Memory B cell (primary cell): ENCODE measurements around the gene IRF2BPL.

Experiments used
- ATAC-seq: fragments of 150-1000 bp; cut with Tn5 transposase; 2 replicates; pipeline ENCODE4 v1.10.0; 2021; ENCODE audit warnings: low read depth, mild to moderate bottlenecking, moderate library complexity
- DNase-seq, 2 donors: peaks; one replicate each; pipeline ENCODE4 v3.0.0; 2022; ENCODE audit warnings: low spot score in 2 of 2
- H3K27ac Mint-ChIP-seq: one replicate; pipeline ENCODE4 v1.8.0; 2022; ENCODE audit warnings: mild to moderate bottlenecking, moderate library complexity, mixed read lengths
- H3K27me3 Mint-ChIP-seq: one replicate; pipeline ENCODE4 v1.8.0; 2022; ENCODE audit warnings: mixed read lengths
- H3K36me3 Mint-ChIP-seq: one replicate; pipeline ENCODE4 v1.8.0; 2022; ENCODE audit warnings: mild to moderate bottlenecking, mixed read lengths
- H3K4me1 Mint-ChIP-seq: one replicate; pipeline ENCODE4 v1.8.0; 2022; ENCODE audit warnings: mixed read lengths
- H3K4me3 Mint-ChIP-seq: one replicate; pipeline ENCODE4 v1.8.0; 2022; ENCODE audit warnings: mild to moderate bottlenecking, moderate library complexity, mixed read lengths
- H3K9me3 Mint-ChIP-seq: one replicate; pipeline ENCODE4 v1.8.0; 2022; ENCODE audit warnings: mixed read lengths

IRF2BPL gene

GRCh38 chr14:77028384-77029231, at the start of gene IRF2BPL:
Gene IRF2BPL, minus strand, starts transcription at chr14:77028708. Its CDS starts 916 bp downstream, at chr14:77027792.
- Mint-ChIP-seq H3K27me3 (no peaks in the 10 kb centered on the region), H3K36me3 (peaks cover 7% of the 10 kb centered on the region), H3K9me3 (no peaks in the 10 kb centered on the region), H3K27ac (peak within 1 kb of the TSS; percentile 97), H3K4me3 (peak within 1 kb of the TSS; percentile 85), H3K4me1 (peaks cover 20% of the 10 kb centered on the region)
- ATAC-seq, result peak; percentile 74
- DNase-seq, result peak; percentile 92

- ATAC-seq (no peak), DNase-seq (no peak)
- no peaks in the 10 kb centered on the region for H3K27me3 Mint-ChIP-seq
- H3K9me3 Mint-ChIP-seq, result peaks cover 2% of the 10 kb centered on the region
- H3K4me1 Mint-ChIP-seq, result peaks cover 11% of the 10 kb centered on the region
- peaks cover 2% of the 10 kb centered on the region for H3K36me3 Mint-ChIP-seq
- no peak overlapping the region for H3K4me3 Mint-ChIP-seq
- no peak overlapping the region for H3K27ac Mint-ChIP-seq
These were observed 48.5 kb upstream of the IRF2BPL start for GRCh38 chr14:77077040-77077439.

DNA sequence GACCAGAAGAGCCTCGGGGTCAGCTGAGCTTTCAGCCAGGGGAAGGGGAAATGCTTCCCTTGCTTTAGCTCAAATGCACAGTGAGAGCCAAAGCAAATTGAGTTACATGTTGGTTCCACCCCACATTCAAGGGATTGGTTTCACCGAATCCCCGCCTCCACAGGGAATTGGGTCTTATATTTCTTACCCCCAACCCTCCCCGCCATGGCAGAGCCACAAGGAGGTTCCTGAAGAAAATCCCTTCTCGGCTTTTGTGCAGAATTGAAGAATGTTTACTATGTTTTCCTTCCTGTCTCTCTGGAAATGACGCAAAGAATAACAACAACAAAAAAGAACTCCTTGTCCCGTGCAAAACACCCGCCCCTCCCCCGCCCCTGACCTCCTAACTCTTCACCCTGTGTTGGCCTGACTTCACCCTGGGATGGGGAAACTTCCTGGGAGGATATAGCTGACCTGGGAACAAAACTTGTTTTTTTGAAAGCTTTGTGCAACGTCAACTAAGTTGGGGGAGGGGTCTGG, 47.7 kb upstream of the IRF2BPL start:
- peaks cover 2% of the 10 kb centered on the region for H3K9me3 Mint-ChIP-seq
- no peak for ATAC-seq
- H3K27me3 Mint-ChIP-seq, result no peaks in the 10 kb centered on the region

GRCh38 chr14:77074969-77075368, 46.5 kb upstream of the IRF2BPL start:
- no peaks in the 10 kb centered on the region for H3K9me3 Mint-ChIP-seq
- peaks cover 2% of the 10 kb centered on the region for H3K27me3 Mint-ChIP-seq
- no peak for DNase-seq
- no peak for ATAC-seq
- peaks cover 2% of the 10 kb centered on the region for H3K36me3 Mint-ChIP-seq
- H3K27ac Mint-ChIP-seq, result no peak overlapping the region
- H3K4me1 Mint-ChIP-seq, result peaks cover 10% of the 10 kb centered on the region
- H3K4me3 Mint-ChIP-seq, result no peak overlapping the region

More for the DNA sequence above, 47.7 kb upstream of the IRF2BPL start:
- Mint-ChIP-seq H3K27ac (no peak overlapping the region), H3K36me3 (peaks cover 2% of the 10 kb centered on the region), H3K4me3 (no peak overlapping the region), H3K4me1 (peaks cover 9% of the 10 kb centered on the region)
- DNase-seq, result no peak

DNA sequence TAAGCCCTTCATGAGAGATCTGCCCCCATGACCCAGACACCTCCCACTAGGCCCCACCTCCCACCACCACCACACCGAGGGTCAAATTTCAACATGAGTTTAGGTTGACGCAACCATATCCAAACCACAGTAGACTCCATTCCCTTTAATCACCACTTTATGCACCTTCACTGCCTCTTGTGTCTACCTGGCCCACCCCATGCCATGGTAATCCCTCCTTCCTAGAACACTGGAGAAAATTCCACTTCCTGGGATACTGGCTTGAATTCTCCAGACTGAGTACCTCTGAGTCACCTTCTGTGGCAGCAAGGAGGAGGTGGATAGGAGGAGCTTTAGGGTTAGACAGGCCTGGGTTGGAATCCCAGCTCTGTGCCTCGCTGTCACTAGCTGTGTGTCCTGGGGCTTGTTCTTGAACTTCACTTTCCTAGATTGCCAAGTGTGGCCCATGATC, 43.5 kb upstream of the IRF2BPL start:
- no peak for ATAC-seq
- Mint-ChIP-seq H3K9me3 (no peaks in the 10 kb centered on the region), H3K4me3 (no peak overlapping the region), H3K36me3 (no peaks in the 10 kb centered on the region), H3K27ac (no peak overlapping the region), H3K4me1 (peaks cover 11% of the 10 kb centered on the region), H3K27me3 (peaks cover 2% of the 10 kb centered on the region)
- DNase-seq, result no peak

- peaks cover 21% of the 10 kb centered on the region for H3K4me1 Mint-ChIP-seq
- no peaks in the 10 kb centered on the region for H3K9me3 Mint-ChIP-seq
- peaks cover 2% of the 10 kb centered on the region for H3K27me3 Mint-ChIP-seq
- H3K4me3 Mint-ChIP-seq, result no peak overlapping the region
- H3K36me3 Mint-ChIP-seq, result no peaks in the 10 kb centered on the region
- no peak overlapping the region for H3K27ac Mint-ChIP-seq
- no peak for ATAC-seq
- DNase-seq, result no peak
These were observed 41.0 kb upstream of the IRF2BPL start for GRCh38 chr14:77069551-77069950.

- Mint-ChIP-seq H3K27ac (no peak overlapping the region), H3K4me1 (peaks cover 23% of the 10 kb centered on the region), H3K9me3 (no peaks in the 10 kb centered on the region), H3K4me3 (no peak overlapping the region), H3K36me3 (no peaks in the 10 kb centered on the region), H3K27me3 (peaks cover 2% of the 10 kb centered on the region)
- DNase-seq (no peak), ATAC-seq (no peak)
These were observed 40.2 kb upstream of the IRF2BPL start for GRCh38 chr14:77068517-77069200.

DNA sequence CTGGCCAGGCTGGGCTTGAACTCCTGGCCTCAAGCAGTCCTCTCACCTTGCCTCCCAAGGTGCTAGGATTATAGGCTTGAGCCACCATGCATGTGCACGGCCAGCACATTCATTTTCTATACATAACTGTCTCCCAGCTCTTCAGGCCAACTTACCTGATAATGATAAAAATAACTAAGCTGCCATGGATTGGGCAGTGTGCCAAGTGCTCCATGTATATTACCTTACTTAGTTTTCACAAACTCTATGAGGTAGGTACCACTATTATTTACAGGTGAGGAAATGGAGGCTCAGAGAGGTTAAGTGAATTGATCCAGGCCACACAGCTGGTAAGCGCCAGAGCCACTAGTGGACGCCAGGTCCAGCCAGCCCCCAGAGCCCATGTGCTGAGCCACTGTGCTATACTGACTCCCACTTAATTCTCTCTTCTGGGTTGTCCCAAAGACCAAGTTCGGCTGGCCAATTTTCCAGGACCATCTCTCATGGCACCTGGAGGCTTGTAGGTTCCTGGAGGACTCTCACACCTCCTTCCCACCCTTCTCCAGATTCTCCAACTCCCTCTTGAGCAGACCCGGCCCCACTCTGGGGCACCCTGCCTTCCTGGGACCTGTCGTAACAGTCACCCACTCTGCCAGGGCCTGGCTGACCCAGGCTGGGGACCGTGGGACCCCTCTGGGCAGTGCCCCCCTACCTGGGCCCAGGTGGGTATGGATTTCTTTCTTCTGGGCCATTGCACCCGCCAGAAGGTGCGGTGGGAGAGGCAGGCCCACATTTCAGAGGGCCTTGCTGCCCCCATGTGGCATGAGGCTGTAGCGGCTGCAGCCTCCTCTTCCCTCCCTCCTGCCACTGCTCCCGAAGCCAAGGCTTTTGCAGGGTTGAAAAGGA, 39.4 kb upstream of the IRF2BPL start:
- Mint-ChIP-seq H3K9me3 (no peaks in the 10 kb centered on the region), H3K36me3 (no peaks in the 10 kb centered on the region), H3K4me1 (peaks cover 29% of the 10 kb centered on the region), H3K27me3 (peaks cover 2% of the 10 kb centered on the region), H3K27ac (no peak overlapping the region), H3K4me3 (no peak overlapping the region)
- ATAC-seq (peak; percentile 72), DNase-seq (peak; percentile 48 to 54)

DNA sequence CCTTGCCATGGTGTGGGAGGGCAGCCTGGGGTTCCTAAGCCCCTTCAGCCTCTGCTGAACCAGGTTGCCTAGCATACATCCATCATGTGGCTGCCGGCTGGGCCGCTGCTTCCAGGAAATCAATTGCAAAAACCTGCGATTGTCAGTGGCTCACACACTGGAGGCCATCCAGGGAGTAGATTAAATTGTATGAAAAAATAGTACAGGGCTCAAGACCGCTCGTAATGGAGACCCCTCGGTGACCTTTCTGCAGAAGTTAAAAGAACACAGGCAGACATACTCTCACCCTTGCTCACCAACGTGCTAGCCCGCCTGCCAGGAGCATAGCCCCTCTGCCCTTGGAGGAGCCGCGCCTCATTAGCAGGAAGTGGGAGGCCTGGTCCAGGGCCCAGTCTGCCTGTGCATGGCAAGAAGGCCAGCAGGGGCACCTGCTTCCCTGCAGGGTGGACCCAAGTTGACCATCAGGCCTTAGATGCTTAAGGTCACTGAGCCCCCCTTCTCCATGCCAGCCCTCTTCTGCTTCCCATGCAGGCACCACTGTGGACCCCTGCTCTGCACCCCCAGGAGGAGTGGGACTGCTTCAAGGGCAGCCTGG, 38.2 kb upstream of the IRF2BPL start:
- ATAC-seq (no peak), DNase-seq (no peak)
- H3K4me3 Mint-ChIP-seq, result no peak overlapping the region
- H3K4me1 Mint-ChIP-seq, result peaks cover 29% of the 10 kb centered on the region
- H3K27me3 Mint-ChIP-seq, result peaks cover 2% of the 10 kb centered on the region
- no peak overlapping the region for H3K27ac Mint-ChIP-seq
- H3K36me3 Mint-ChIP-seq, result no peaks in the 10 kb centered on the region
- H3K9me3 Mint-ChIP-seq, result no peaks in the 10 kb centered on the region

- ATAC-seq (peak; percentile 62), DNase-seq (no peak)
- Mint-ChIP-seq H3K4me3 (peak overlapping the region; percentile 34), H3K9me3 (no peaks in the 10 kb centered on the region), H3K27ac (no peak overlapping the region), H3K4me1 (peaks cover 29% of the 10 kb centered on the region), H3K36me3 (no peaks in the 10 kb centered on the region), H3K27me3 (peaks cover 2% of the 10 kb centered on the region)
These were observed 37.5 kb upstream of the IRF2BPL start for GRCh38 chr14:77065851-77066577.

DNA sequence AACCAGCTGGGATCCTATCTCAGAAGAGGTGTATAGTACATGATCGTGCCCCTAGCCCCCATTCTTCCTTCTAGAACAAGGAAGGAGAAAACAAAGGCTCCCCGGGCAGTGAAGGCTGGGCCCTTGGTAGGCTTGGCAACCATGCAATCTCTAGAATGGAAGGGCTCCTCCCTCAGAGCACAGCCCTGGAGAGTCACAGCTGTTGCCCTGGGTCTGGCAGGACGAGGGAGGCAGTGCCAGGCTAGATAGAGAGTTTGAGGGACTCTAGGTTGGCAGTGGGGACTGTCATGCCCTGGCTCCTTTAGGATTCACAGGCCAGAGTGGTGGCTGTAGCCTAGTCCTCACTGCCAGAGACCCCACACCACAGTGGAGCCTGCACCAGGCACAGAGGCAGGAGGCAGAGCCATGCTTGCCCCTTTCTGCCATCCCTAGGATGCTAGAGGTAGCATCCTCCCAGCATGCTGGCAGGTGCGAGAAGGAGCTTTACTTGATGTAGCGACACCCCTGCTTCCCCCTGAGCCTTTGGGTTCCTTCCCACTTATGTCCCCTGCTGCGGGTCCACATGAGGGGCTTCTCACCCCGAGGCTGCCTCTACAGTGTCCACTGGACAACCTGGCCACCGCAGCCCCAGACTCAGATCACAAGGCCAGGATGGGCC, 36.1 kb upstream of the IRF2BPL start:
- H3K27ac Mint-ChIP-seq, result peak overlapping the region; percentile 52
- peaks cover 24% of the 10 kb centered on the region for H3K4me1 Mint-ChIP-seq
- DNase-seq, result no peak

GRCh38 chr14:77063571-77064171, 35.2 kb upstream of the IRF2BPL start:
- peaks cover 24% of the 10 kb centered on the region for H3K4me1 Mint-ChIP-seq
- ATAC-seq (no peak), DNase-seq (no peak)
- no peaks in the 10 kb centered on the region for H3K9me3 Mint-ChIP-seq
- no peak overlapping the region for H3K27ac Mint-ChIP-seq
- no peak overlapping the region for H3K4me3 Mint-ChIP-seq
- H3K27me3 Mint-ChIP-seq, result no peaks in the 10 kb centered on the region
- H3K36me3 Mint-ChIP-seq, result no peaks in the 10 kb centered on the region

More for the DNA sequence above, 36.1 kb upstream of the IRF2BPL start:
- ATAC-seq, result no peak
- H3K9me3 Mint-ChIP-seq, result no peaks in the 10 kb centered on the region
- no peaks in the 10 kb centered on the region for H3K36me3 Mint-ChIP-seq
- peak overlapping the region; percentile 57 for H3K4me3 Mint-ChIP-seq
- H3K27me3 Mint-ChIP-seq, result no peaks in the 10 kb centered on the region
